Immature natural killer cell (primary cell): ENCODE measurements around the gene INSR. TPM values are rescaled to one million over a fixed set of nuclear protein-coding genes. Genes with fewer than 3 reads are reported as not detected.
A peak's percentile ranks its signal among the peaks of the same experiment; 100 is the strongest.
"Not testable (repeated sequence)": the region's sequence is repeated elsewhere in the genome, so short reads cannot be mapped to it uniquely, and the experiment has no call there.

Source experiments
- DNase-seq, 3 donors: peaks; one replicate each; pipeline ENCODE4 v3.0.0; 2022; ENCODE audit warnings: mixed read lengths in 1 of 3
- H3K27ac Mint-ChIP-seq, 6 donors: one replicate each; pipeline ENCODE4 v1.8.0; 2020; ENCODE audit warnings: mixed read lengths in 6 of 6, mild to moderate bottlenecking in 5 of 6, inconsistent platforms in 4 of 6, moderate library complexity in 3 of 6
- H3K27me3 Mint-ChIP-seq, 3 donors: one replicate each; pipeline ENCODE4 v1.8.0; 2020 to 2021; ENCODE audit warnings: low read depth in 3 of 3, mild to moderate bottlenecking in 3 of 3, mixed read lengths in 3 of 3, moderate library complexity in 3 of 3, inconsistent platforms in 1 of 3
- H3K36me3 Mint-ChIP-seq, 3 donors: one replicate each; pipeline ENCODE4 v1.8.0; 2020; ENCODE audit warnings: mixed read lengths in 3 of 3, inconsistent platforms in 2 of 3, mild to moderate bottlenecking in 2 of 3
- H3K4me1 Mint-ChIP-seq, 2 donors: one replicate each; pipeline ENCODE4 v1.8.0; 2020; ENCODE audit warnings: inconsistent platforms in 2 of 2, mild to moderate bottlenecking in 2 of 2, mixed read lengths in 2 of 2, moderate library complexity in 1 of 2
- H3K4me3 Mint-ChIP-seq, 5 donors: one replicate each; pipeline ENCODE4 v1.8.0; 2020; ENCODE audit warnings: mild to moderate bottlenecking in 5 of 5, mixed read lengths in 5 of 5, inconsistent platforms in 3 of 5, moderate library complexity in 3 of 5
- H3K9me3 Mint-ChIP-seq, 6 donors: one replicate each; pipeline ENCODE4 v1.8.0; 2020; ENCODE audit warnings: mild to moderate bottlenecking in 6 of 6, mixed read lengths in 6 of 6, inconsistent platforms in 4 of 6, moderate library complexity in 3 of 6
- polyA plus RNA-seq, 3 donors: library from polyadenylated mRNA; unstranded; fragments of 300-500 nt; fragmentation: Illumina TruSeq; gene quantifications; one replicate each; pipeline ENCODE4 v1.2.3, GENCODE V29; 2021

The INSR gene
- polyA plus RNA-seq, 3 donors from 2014 or later: 0.03 to 0.29 (median 0.04) TPM

- Mint-ChIP-seq H3K4me1 (no peaks in the 10 kb centered on the region), H3K9me3 (no peaks in the 10 kb centered on the region), H3K27me3 (peaks cover 2 to 4% (median 3%) of the 10 kb centered on the region in 3 donors), H3K36me3 (no peaks in the 10 kb centered on the region), H3K4me3 (no peak overlapping the region), H3K27ac (peak overlapping the region in 1 of 6 donors; percentile 36)
- DNase-seq: no peak
Measured at GRCh38 chr19:7216373-7216902, 77.8 kb downstream of the INSR start.

DNA sequence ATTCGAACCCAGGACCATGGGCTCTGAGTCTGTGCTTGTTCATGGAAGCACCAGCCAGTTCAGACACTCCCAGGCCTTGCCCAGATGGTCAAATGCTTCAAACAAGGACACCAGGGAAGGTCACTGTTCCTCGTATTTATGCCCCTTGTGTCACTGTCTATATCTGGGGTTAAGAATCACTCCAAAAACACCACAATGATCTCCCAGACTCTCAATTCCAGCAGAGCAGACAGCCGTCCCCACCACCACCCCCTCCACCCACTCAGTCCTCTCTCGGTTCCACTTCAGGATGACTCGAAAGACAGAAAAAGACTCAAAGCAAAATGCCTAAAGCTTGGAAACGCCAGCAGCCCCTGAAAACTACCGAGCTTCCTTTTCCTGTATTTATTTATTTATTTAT lies 79.0 kb downstream of the INSR start:
- no peak for DNase-seq
- Mint-ChIP-seq H3K4me3 (no peak overlapping the region), H3K27ac (no peak overlapping the region), H3K9me3 (no peaks in the 10 kb centered on the region), H3K27me3 (peaks cover 2 to 4% (median 3%) of the 10 kb centered on the region in 3 donors), H3K36me3 (no peaks in the 10 kb centered on the region), H3K4me1 (no peaks in the 10 kb centered on the region)

DNA sequence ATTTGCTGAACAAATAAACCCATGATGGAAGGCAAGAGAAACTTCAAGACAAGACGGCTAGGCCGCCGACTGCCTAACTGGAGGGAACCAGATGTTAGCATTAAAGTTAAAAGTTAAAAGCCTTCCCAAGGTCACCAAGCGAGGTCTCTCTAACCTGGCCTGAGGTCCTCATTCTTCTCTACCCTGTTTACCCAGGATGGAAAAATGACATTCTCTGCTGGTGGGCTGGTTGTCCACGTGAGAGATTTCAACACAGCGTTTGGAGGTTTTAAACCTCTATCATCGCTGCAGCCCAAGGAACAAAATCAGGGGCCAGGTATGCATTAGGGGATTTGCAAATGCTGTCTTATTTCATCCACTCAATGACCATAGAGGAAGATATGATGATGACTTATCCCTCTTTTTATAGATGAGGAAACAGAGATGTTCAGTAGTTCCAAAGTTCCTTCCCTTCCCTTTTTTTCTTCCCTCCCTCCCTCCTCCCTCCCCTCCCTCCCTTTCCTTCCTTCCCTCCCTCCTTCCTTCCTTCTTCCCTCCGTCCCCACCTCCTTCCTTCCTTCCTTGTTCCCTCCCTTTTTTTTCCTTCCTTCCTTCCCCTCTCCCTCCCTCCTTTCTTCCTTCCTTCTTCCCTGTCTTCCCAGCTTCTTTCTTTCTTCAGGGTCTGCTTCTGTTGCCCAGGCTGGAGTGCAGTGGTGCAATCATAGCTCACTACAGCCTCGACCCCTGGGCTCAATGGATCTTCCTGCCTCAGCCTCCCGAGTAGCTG lies 79.7 kb downstream of the INSR start:
- DNase-seq: no peak
- Mint-ChIP-seq H3K4me1 (no peaks in the 10 kb centered on the region), H3K9me3 (no peaks in the 10 kb centered on the region), H3K4me3 (no peak overlapping the region), H3K36me3 (no peaks in the 10 kb centered on the region), H3K27me3 (peaks cover 2 to 4% (median 3%) of the 10 kb centered on the region in 3 donors), H3K27ac (no peak overlapping the region)

DNA sequence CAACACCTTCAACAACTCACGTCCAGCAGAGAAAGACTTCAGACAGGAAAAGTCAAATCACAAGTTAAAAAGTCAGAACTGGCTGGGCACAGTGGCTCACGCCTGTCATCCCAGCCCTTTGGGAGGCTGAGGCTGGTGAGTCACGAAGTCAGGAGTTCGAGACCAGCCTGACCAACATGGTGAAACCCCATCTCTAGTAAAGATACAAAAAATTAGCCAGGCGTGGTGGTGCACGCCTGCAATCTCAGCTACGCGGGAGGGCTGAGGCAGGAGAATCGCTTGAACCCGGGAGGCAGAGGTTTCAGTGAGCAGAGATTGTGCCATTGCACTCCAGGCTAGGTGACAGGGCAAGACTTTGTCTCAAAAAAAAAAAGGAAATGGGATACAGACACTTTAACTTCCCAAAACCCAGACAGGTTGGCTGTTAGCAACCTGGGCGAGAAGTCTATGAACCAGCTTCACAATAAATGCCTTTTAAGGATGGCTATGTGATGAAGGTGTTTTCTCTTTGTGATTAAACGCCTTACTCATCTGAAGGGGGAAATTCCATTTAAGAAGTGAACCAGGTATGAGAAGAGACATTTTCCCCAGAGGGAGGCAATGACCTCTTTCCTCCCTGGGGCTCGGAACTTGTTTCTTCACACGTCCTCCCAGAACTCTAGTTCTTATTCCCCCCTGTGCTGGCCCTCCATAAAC lies 80.4 kb downstream of the INSR start:
- no peaks in the 10 kb centered on the region for H3K36me3 Mint-ChIP-seq

GRCh38 chr19:7211191-7211951 lies 82.8 kb downstream of the INSR start:
- Mint-ChIP-seq H3K4me1 (peaks cover 7 to 11% of the 10 kb centered on the region in 2 donors), H3K9me3 (no peaks in the 10 kb centered on the region), H3K27ac (no peak overlapping the region), H3K4me3 (no peak overlapping the region), H3K27me3 (peaks cover 0 to 10% (median 2%) of the 10 kb centered on the region in 3 donors), H3K36me3 (no peaks in the 10 kb centered on the region)
- DNase-seq: no peak

More for the DNA sequence above, 80.4 kb downstream of the INSR start:
- no peak overlapping the region for H3K4me3 Mint-ChIP-seq
- no peaks in the 10 kb centered on the region for H3K9me3 Mint-ChIP-seq
- DNase-seq: no peak
- H3K27me3 Mint-ChIP-seq: peaks cover 2 to 4% (median 3%) of the 10 kb centered on the region in 3 donors
- H3K27ac Mint-ChIP-seq: peak overlapping the region in 1 of 6 donors; percentile 42
- H3K4me1 Mint-ChIP-seq: no peaks in the 10 kb centered on the region

GRCh38 chr19:7210359-7210758 lies 83.9 kb downstream of the INSR start:
- Mint-ChIP-seq H3K27ac (no peak overlapping the region), H3K4me1 (peaks cover 7 to 11% of the 10 kb centered on the region in 2 donors), H3K4me3 (no peak overlapping the region), H3K27me3 (peaks cover 0 to 10% (median 2%) of the 10 kb centered on the region in 3 donors), H3K9me3 (no peaks in the 10 kb centered on the region), H3K36me3 (no peaks in the 10 kb centered on the region)
- DNase-seq: no peak

DNA sequence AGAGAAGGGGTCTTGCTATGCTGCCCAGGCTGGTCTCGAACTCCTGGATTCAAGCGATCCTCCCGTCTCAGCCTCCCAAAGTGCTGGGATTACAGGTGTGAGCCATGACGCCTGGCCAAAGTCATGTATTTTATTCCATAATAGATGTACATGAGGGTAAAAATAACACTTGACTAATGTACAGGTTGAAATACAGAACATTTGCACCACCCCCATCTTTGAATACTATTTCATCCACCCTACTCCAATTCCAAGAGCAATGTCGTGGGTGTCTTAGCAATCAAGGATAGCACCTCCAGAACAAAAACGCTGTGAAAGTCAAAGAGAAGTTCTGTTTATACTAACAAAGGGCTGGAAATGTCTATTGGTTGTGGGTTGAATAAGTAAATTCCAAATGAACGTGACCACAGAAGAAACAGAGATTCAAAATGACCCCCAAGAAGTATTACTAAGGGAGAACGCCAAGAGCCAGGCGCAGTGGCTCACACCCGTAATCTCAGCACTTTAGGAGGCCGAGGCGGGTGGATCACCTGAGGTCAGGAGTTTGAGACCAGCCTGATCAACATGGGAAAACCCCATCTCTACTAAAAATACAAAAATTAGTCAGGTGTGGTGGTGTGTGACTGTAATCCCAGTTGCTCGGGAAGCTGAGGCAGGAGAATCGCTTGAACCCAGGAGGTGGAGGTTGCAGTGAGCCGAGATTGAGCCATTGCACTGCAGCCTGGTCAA lies 84.5 kb downstream of the INSR start:
- not testable (repeated sequence) for H3K36me3 Mint-ChIP-seq, H3K9me3 Mint-ChIP-seq, DNase-seq, H3K27ac Mint-ChIP-seq, H3K4me3 Mint-ChIP-seq
- Mint-ChIP-seq H3K4me1 (peaks cover 8 to 11% of the 10 kb centered on the region in 2 donors), H3K27me3 (peaks cover 0 to 10% (median 2%) of the 10 kb centered on the region in 3 donors)

- H3K36me3 Mint-ChIP-seq, H3K9me3 Mint-ChIP-seq: not testable (repeated sequence)
Measured at GRCh38 chr19:7209036-7209435, 85.2 kb downstream of the INSR start.

GRCh38 chr19:7203332-7203731 lies 90.9 kb downstream of the INSR start:
- Mint-ChIP-seq H3K4me1 (peaks cover 26 to 33% of the 10 kb centered on the region in 2 donors), H3K27ac (no peak overlapping the region), H3K36me3 (no peaks in the 10 kb centered on the region), H3K27me3 (peaks cover 4 to 17% (median 13%) of the 10 kb centered on the region in 3 donors), H3K4me3 (no peak overlapping the region), H3K9me3 (no peaks in the 10 kb centered on the region)
- no peak for DNase-seq

More at GRCh38 chr19:7209036-7209435, 85.2 kb downstream of the INSR start:
- H3K27ac Mint-ChIP-seq, DNase-seq, H3K4me3 Mint-ChIP-seq: not testable (repeated sequence)
- H3K4me1 Mint-ChIP-seq: peaks cover 8 to 11% of the 10 kb centered on the region in 2 donors
- peaks cover 0 to 10% (median 2%) of the 10 kb centered on the region in 3 donors for H3K27me3 Mint-ChIP-seq

DNA sequence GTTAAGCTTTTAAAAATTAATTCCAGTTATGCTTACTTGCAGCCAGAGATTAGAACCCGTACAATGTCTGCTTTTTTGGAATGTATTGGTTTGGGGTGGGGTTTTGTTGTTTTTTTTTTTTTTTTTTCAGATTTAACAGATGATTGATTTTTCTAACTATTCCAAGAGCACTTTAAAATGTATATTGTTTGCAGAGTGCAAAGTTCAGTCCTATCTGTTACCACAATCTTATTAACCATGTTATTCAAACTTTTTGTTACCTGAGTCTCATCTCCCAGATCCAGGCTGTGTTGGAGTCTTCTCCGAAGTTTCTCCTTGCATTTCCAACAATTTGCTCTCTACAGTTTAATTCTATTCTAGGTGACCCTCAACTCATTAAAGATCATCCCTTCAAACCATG lies 91.3 kb downstream of the INSR start:
- no peak overlapping the region for H3K27ac Mint-ChIP-seq
- no peak overlapping the region for H3K4me3 Mint-ChIP-seq
- H3K9me3 Mint-ChIP-seq: no peaks in the 10 kb centered on the region
- no peak for DNase-seq
- H3K27me3 Mint-ChIP-seq: peaks cover 3 to 17% (median 10%) of the 10 kb centered on the region in 3 donors
- no peaks in the 10 kb centered on the region for H3K36me3 Mint-ChIP-seq
- H3K4me1 Mint-ChIP-seq: peaks cover 22 to 30% of the 10 kb centered on the region in 2 donors

DNA sequence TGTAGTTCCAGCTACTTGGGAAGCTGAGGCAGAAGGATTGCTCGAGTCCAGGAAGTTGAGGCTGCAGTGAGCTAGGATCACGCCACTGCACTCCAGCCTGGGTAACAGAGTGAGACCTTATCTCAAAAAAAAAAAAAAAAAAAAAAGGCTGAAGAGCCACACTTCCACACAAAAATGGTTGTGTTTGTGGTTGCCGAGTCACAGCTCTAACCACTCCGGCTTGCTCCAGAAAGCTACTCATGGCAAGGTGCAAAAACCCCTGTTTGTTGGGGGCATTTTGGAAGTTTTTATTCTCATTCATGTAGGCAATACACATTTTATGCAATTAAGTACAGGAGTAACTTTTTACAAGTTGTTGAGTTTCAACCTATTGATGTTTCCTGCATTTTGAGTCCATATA lies 93.5 kb downstream of the INSR start:
- Mint-ChIP-seq H3K4me1 (peaks cover 29 to 38% of the 10 kb centered on the region in 2 donors), H3K4me3 (peak overlapping the region in 2 of 5 donors; percentile 13 to 38), H3K27ac (peak overlapping the region in 2 of 6 donors; percentile 7 to 17), H3K27me3 (peaks cover 12 to 28% (median 19%) of the 10 kb centered on the region in 3 donors), H3K9me3 (peaks cover 0 to 4% (median 0%) of the 10 kb centered on the region in 6 donors), H3K36me3 (no peaks in the 10 kb centered on the region)
- DNase-seq: peak; percentile 28 to 50 (median 43)

- Mint-ChIP-seq H3K4me1 (peaks cover 29 to 37% of the 10 kb centered on the region in 2 donors), H3K36me3 (no peaks in the 10 kb centered on the region), H3K27ac (peak overlapping the region in 2 of 6 donors; percentile 17 to 61), H3K27me3 (peaks cover 12 to 28% (median 19%) of the 10 kb centered on the region in 3 donors), H3K4me3 (peak overlapping the region in 4 of 5 donors; percentile 38 to 70 (median 46)), H3K9me3 (peaks cover 0 to 4% (median 0%) of the 10 kb centered on the region in 6 donors)
- DNase-seq: no peak
Measured at GRCh38 chr19:7199613-7200533, 94.3 kb downstream of the INSR start.
